Epithelial cell of proximal tubule (primary cell): ENCODE data around the gene TMX4. TPM values are rescaled to one million over a fixed set of nuclear protein-coding genes. Genes with fewer than 3 reads are reported as not detected.
"Not testable (repeated sequence)": the region's sequence is repeated elsewhere in the genome, so short reads cannot be mapped to it uniquely, and the experiment has no call there.

Experiments used
- DNase-seq: peaks from one replicate; pipeline ENCODE4 v3.0.0-alpha.2; 2011; ENCODE audit warnings: low read depth
- H3K4me3 ChIP-seq: 2 replicates; pipeline ENCODE4 v1.5.1; 2011; ENCODE audit warnings: low read depth, mild to moderate bottlenecking, low read length
- total RNA-seq: library from RNA; depleted of rRNA; stranded (reverse); fragments of >200 nt; gene quantifications from 2 replicates; pipeline ENCODE4 v1.2.3, GENCODE V29; 2015
- TF ChIP-seq, protein P1 (sequence below): conservative IDR thresholded peaks from 2 replicates; pipeline ENCODE4 v1.5.1; 2012; ENCODE audit warnings: low read depth, mild to moderate bottlenecking, low read length

The TMX4 gene
- total RNA-seq, 1 donor from 2014 or later = 23.5 TPM

DNA sequence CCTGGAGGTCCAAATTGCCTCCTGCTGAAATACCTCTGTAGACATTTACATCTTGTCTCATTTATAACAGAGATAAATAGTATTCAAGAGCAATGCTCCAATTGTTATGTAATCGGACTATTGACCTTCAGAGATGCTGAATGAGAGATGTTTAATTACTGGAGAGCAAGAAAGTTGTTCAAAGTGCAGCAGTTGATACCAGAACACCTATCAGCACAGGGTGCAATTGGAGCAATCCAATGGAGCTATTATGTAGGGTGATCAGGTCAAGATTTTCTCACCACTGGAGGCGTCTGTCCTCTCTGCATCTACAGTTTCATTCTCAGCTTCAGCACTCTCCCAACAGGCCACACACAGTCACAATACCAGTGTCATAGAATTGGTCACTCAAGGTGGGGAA, 19.5 kb upstream of the TMX4 start:
- no peak for DNase-seq
- TF ChIP-seq, protein P1, sequence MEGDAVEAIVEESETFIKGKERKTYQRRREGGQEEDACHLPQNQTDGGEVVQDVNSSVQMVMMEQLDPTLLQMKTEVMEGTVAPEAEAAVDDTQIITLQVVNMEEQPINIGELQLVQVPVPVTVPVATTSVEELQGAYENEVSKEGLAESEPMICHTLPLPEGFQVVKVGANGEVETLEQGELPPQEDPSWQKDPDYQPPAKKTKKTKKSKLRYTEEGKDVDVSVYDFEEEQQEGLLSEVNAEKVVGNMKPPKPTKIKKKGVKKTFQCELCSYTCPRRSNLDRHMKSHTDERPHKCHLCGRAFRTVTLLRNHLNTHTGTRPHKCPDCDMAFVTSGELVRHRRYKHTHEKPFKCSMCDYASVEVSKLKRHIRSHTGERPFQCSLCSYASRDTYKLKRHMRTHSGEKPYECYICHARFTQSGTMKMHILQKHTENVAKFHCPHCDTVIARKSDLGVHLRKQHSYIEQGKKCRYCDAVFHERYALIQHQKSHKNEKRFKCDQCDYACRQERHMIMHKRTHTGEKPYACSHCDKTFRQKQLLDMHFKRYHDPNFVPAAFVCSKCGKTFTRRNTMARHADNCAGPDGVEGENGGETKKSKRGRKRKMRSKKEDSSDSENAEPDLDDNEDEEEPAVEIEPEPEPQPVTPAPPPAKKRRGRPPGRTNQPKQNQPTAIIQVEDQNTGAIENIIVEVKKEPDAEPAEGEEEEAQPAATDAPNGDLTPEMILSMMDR = no peak

GRCh38 chr20:8036771-8037170, 17.2 kb upstream of the TMX4 start:
- TF ChIP-seq, protein P1 = no peak
- DNase-seq = no peak
- H3K4me3 ChIP-seq = no peak overlapping the region

More for the DNA sequence above, 19.5 kb upstream of the TMX4 start:
- no peak overlapping the region for H3K4me3 ChIP-seq

DNA sequence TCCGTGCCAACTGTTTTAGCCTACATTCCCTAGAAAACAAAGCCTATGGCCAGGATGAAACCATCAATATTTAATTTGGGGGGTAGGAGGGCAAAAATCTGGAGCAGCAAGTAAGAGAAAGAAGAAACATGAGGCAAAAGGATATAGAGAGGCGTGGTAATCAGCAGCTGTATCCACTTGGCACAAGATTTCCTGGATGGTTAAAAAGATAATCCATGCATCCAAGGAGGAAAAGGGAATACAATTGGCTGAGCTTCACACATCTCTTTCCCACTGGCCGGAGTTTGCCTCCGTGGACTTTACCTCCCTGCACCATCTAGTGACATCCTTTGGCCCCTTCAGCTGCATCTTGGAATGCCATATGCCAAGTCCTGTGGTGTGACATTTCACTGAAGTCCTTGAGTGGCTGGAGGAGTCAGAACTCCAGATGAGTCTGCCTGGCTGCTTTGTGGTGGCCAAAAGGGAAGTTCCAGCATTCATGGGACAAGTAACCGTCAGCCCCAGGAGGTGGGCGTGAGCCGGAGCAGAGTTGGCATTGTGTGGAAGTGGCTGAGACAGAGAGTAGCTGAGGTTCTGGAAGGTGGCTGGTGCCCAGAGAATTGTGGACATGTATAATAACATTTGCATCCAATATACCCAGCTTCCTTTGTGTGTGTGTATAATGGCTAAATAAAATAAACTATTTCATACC, 13.7 kb upstream of the TMX4 start:
- DNase-seq = no peak
- no peak overlapping the region for H3K4me3 ChIP-seq
- TF ChIP-seq, protein P1 = no peak

DNA sequence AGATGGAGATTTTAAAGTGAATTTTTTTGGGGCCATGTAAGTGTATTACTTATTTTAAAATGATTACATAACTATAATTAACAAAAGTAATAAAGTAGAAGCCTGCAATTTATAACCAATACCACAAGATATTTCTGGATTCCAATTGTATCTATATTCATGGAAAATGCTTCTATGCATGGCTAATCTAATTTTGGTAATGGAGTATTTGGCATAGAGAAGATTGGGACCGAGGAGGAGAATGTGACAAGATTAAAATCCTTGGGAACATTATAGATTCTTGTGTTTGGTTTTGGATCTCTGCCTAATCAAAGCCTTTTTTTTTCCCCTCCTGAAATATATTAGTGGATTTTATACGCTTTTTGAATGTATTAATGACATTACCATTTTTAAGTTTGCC, 12.9 kb upstream of the TMX4 start:
- TF ChIP-seq, protein P1 = no peak
- H3K4me3 ChIP-seq = no peak overlapping the region
- no peak for DNase-seq

- H3K4me3 ChIP-seq, DNase-seq: not testable (repeated sequence)
Measured at GRCh38 chr20:8031539-8031938, 12.0 kb upstream of the TMX4 start.

DNA sequence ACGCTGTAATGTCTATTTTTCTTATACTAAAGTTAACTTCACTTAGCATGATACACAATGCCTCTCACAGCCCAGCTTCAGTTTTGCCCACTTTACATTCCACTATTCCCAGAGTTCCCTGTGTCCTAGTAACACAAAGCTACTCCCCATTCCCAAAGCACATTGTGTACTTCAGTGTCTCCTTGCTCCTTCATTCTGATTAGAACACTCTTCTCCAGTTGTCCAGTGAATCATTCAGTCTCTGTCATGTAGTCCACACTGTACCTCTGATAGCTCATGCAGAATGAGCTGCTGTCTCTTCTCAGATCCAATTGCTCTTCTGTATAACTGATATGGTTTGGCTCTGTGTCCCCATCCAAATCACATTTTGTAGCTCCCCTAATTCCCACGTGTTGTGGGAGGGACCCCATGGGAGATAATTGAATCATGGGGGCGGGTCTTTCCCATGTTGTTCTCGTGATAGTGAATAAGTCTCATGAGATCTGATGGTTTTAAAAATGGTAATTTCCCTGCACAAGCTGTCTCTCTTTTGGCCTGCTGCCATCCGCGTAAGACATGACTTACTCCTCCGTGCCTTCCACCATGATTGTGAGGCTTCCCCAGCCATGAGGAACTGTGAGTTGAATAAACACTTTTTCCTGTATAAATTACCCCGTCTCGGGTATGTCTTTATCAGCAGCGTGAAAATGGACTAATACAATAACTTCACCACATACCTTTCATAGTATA, 2.1 kb upstream of the TMX4 start:
- H3K4me3 ChIP-seq = no peak overlapping the region
- no peak for DNase-seq
- TF ChIP-seq, protein P1 = no peak

DNA sequence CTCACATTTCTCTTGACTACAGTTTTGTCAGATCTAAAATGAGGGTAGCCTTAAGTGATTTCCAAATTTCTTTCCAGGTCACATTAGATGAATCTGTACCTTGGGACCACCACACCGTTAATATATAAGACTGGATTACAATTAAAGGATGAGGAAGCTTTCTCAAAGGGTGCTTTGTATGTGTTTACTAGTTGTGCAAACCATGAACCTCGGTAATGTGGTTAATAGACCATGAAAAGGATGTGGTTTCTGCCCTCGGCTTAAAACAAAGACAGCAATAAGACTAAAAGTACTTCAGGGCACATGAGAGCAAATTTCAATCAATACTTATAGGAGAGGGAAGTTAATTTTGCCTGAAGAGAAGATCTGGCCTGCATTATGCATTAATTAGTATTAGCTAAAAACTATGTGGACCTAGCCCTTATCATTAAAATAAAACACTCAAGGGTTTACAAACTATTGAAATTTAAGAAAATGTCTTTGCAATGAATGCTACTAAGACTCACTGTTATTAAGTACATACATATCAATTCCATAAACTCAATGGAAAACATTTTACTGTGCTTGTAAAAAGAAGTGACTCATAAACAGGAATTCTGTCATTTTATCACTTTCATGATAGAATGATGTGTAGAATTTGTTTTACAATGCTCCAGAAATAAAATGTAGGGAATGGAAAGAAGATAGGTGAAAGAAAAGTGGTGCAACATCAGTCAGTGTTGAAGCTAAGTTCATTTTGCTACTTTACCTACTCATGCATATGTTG, 936 bp upstream of the TMX4 start:
- no peak overlapping the region for H3K4me3 ChIP-seq
- TF ChIP-seq, protein P1 = no peak
- no peak for DNase-seq
